ENCODE data around the gene GOLGA5. TPM values are rescaled to one million over a fixed set of nuclear protein-coding genes. Genes with fewer than 3 reads are reported as not detected.

The GOLGA5 gene
- total RNA-seq, 1 donor from 2014 or later, result 29.7 TPM

DNA sequence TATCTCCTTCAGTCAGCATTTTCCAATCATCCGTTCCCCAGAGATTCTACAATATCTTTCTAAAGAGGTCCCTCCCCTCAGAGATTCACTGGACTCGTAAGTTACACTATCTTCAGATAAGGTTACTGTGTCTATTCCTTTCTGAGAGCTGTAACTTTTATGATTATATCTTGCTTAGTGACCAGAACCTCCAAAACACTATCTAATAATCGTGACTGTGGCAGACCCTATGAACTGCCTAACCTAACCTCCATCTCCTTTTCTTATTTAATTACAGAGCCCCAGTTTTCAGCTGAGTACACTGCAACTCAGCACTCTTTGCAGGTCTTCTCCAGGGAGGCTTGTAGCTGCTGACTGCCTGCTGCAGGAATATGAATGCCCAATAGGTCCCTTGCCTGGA is 90.3 kb downstream of the GOLGA5 start:
- Mint-ChIP-seq H3K27ac (peak overlapping the region; percentile 47), H3K4me1 (ENCODE audit: low read depth) (peaks cover 10% of the 10 kb centered on the region), H3K36me3 (ENCODE audit: insufficient read depth) (no peaks in the 10 kb centered on the region), H3K9me3 (ENCODE audit: low read depth) (peaks cover 2% of the 10 kb centered on the region), H3K27me3 (peaks cover 35% of the 10 kb centered on the region), H3K4me3 (ENCODE audit: low read depth) (no peak overlapping the region)
- DNase-seq (ENCODE audit: low spot score, unreplicated experiment), result no peak
- no peak for TF ChIP-seq CTCF (IDR thresholded peaks at IDR 0.05; ENCODE audit: unreplicated experiment)

DNA sequence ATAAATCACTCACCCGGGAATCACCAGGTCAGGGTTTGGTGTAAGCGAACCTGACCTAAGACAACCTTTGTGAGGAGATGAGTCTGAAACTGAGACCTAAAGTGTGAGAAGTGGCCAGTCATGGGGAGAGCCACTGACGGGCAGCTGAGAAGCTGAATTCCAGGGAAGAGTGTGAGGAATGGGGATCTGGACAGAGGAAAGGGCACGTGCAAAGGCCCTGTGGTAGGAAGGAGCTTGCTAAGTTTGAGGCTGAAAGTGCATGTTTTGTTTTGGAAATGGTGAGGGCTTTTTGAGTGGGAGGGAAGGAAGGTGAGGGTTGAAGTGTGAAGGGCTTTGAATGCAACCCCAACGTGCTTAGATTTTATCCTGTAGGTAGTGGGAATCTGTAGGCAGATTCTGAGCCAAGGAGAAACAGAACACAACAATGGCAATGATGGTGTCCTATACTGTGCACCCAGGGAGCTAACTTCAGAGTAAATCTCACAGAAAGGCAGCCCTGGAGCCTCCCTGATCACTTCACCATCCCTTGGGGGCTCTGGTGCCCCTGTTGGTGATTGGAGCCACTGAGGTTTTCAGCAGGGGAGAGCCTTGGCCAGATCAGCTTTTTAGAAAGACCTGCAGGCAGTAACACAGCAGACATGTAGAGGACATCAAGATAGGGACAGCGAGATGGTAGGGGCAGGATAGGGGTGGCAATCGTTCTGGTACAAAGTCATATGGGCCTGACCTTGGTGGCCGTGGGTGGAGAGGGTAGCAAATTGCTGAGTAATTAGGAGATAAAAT is 91.4 kb downstream of the GOLGA5 start:
- Mint-ChIP-seq H3K36me3 (ENCODE audit: insufficient read depth) (no peaks in the 10 kb centered on the region), H3K27me3 (peaks cover 37% of the 10 kb centered on the region), H3K9me3 (ENCODE audit: low read depth) (peaks cover 6% of the 10 kb centered on the region)

GRCh38 chr14:92886337-92886736 is 92.2 kb downstream of the GOLGA5 start:
- H3K27ac Mint-ChIP-seq, result no peak overlapping the region
- DNase-seq (ENCODE audit: low spot score, unreplicated experiment), result no peak
- H3K9me3 Mint-ChIP-seq (ENCODE audit: low read depth), result peaks cover 6% of the 10 kb centered on the region
- peaks cover 33% of the 10 kb centered on the region for H3K27me3 Mint-ChIP-seq
- peaks cover 12% of the 10 kb centered on the region for H3K4me1 Mint-ChIP-seq (ENCODE audit: low read depth)
- TF ChIP-seq CTCF (IDR thresholded peaks at IDR 0.05; ENCODE audit: unreplicated experiment), result no peak
- no peaks in the 10 kb centered on the region for H3K36me3 Mint-ChIP-seq (ENCODE audit: insufficient read depth)
- no peak overlapping the region for H3K4me3 Mint-ChIP-seq (ENCODE audit: low read depth)

More for the DNA sequence above, 91.4 kb downstream of the GOLGA5 start:
- Mint-ChIP-seq H3K4me3 (ENCODE audit: low read depth) (no peak overlapping the region), H3K4me1 (ENCODE audit: low read depth) (peaks cover 9% of the 10 kb centered on the region), H3K27ac (no peak overlapping the region)
- DNase-seq (ENCODE audit: low spot score, unreplicated experiment), result no peak
- TF ChIP-seq CTCF (IDR thresholded peaks at IDR 0.05; ENCODE audit: unreplicated experiment), result no peak

DNA sequence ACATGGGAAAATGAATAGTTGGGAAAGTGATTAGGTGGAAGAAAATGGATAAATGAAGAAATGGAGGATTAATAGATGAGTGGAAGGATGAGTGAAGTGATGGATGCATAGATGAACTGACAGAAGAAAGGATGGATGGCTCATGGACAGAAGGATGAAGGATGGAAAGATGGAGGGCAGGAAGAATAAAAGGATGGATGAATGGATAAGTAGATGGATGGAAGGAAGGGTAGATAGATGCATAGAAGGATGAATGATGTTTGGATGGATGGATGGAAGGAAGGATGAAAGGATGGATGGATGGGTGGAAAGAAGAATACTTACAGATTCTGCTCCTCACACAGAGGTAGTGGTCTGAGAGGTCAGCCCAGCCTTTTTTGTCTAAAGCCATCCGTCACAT is 93.1 kb downstream of the GOLGA5 start:
- H3K27ac Mint-ChIP-seq, result no peak overlapping the region

GRCh38 chr14:92888896-92889295 is 94.8 kb downstream of the GOLGA5 start:
- no peak for TF ChIP-seq CTCF (IDR thresholded peaks at IDR 0.05; ENCODE audit: unreplicated experiment)
- H3K27me3 Mint-ChIP-seq, result peaks cover 33% of the 10 kb centered on the region
- H3K4me1 Mint-ChIP-seq (ENCODE audit: low read depth), result peaks cover 19% of the 10 kb centered on the region
- H3K4me3 Mint-ChIP-seq (ENCODE audit: low read depth), result no peak overlapping the region
- no peak for DNase-seq (ENCODE audit: low spot score, unreplicated experiment)
- H3K9me3 Mint-ChIP-seq (ENCODE audit: low read depth), result peaks cover 11% of the 10 kb centered on the region
- no peaks in the 10 kb centered on the region for H3K36me3 Mint-ChIP-seq (ENCODE audit: insufficient read depth)
- H3K27ac Mint-ChIP-seq, result no peak overlapping the region

More for the DNA sequence above, 93.1 kb downstream of the GOLGA5 start:
- Mint-ChIP-seq H3K4me1 (ENCODE audit: low read depth) (peaks cover 17% of the 10 kb centered on the region), H3K4me3 (ENCODE audit: low read depth) (no peak overlapping the region), H3K27me3 (peaks cover 33% of the 10 kb centered on the region), H3K9me3 (ENCODE audit: low read depth) (peaks cover 6% of the 10 kb centered on the region), H3K36me3 (ENCODE audit: insufficient read depth) (no peaks in the 10 kb centered on the region)
- DNase-seq (ENCODE audit: low spot score, unreplicated experiment), result no peak
- no peak for TF ChIP-seq CTCF (IDR thresholded peaks at IDR 0.05; ENCODE audit: unreplicated experiment)

Other genes starting within 250 kb of the GOLGA5 start
- gene LGMN, start 45.7 kb upstream of the GOLGA5 start, total RNA-seq, result 63.3 and 73.2 TPM in 2 replicates
- gene CHGA, start 128.8 kb downstream of the GOLGA5 start, total RNA-seq, result 1,495 and 1,590 TPM in 2 replicates

Data from progenitor cell of endocrine pancreas (in vitro differentiated cells).